ENCODE data around the gene SEC23B.

DNA sequence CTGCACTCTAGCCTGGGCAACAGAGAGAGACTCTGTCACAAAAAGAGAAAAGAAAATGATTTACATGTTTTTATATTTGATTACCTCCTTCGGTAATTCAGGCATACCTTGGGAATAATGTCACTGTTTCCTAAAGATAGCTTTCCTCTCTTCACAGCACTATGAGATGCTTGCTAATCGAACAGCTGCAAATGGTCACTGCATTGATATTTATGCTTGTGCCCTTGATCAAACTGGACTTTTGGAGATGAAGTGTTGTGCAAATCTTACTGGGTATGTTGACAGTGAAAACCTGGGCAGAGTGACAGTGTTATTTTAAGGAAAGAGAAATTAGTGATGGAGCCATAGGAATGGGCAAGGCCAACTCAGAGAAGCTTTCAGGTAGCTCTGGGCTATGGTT lies 19.6 kb downstream of the SEC23B start:
- TF ChIP-seq ARNT (IDR thresholded peaks at IDR 0.05) (no peak), FOXM1 (IDR thresholded peaks at IDR 0.05; ENCODE audit: borderline replicate concordance) (no peak)

Measured in HEK293T (cell line).